ENCODE results near the gene SPTBN4. TPM values are rescaled to one million over a fixed set of nuclear protein-coding genes. Genes with fewer than 3 reads are reported as not detected.
"Not testable (repeated sequence)": the region's sequence is repeated elsewhere in the genome, so short reads cannot be mapped to it uniquely, and the experiment has no call there.

Gene SPTBN4
- total RNA-seq, 1 experiment from 2014 or later, result 0.82 TPM

DNA sequence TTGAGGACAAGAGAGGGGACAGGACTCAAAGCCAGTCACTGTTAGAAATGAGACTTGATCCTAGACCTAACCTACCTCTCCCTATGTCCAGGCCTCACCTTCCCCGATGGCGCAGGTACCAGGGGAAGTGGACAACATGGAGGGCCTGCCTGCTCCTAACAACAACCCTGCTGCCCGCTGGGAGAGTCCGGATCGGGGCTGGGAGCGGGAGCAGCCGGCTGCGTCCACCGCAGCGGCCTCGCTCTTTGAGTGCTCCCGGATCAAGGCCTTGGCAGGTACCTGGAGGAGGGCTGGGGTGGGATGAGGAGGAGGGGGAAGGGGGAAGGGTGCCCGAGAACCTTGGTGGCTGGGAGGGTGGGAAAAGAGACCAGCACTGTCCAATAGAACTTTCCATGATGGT is 5.7 kb downstream of the SPTBN4 start:
- DNase-seq, result no peak
- Mint-ChIP-seq H3K4me1 (ENCODE audit: low read depth, unreplicated experiment) (no peaks in the 10 kb centered on the region), H3K36me3 (ENCODE audit: insufficient read depth, unreplicated experiment) (no peaks in the 10 kb centered on the region), H3K27me3 (ENCODE audit: insufficient read depth, unreplicated experiment) (no peaks in the 10 kb centered on the region), H3K4me3 (ENCODE audit: unreplicated experiment) (no peak overlapping the region), H3K9me3 (ENCODE audit: unreplicated experiment) (no peaks in the 10 kb centered on the region), H3K27ac (ENCODE audit: unreplicated experiment) (no peak overlapping the region)
- intact Hi-C loops (cut with micrococcal nuclease; ENCODE audit: unreplicated experiment), result no loop called here
- Histone ChIP-seq H3K4me1 (no peaks in the 10 kb centered on the region), H3K27me3 (replicated peaks; ENCODE audit: control insufficient read depth, insufficient read depth, low read length) (no peaks in the 10 kb centered on the region), H3K4me3 (ENCODE audit: low read depth, low read length) (no peak overlapping the region), H3K36me3 (ENCODE audit: control insufficient read depth, insufficient read depth, low read length) (no peaks in the 10 kb centered on the region), H3K9me3 (no peaks in the 10 kb centered on the region)
- TF ChIP-seq, protein P1, sequence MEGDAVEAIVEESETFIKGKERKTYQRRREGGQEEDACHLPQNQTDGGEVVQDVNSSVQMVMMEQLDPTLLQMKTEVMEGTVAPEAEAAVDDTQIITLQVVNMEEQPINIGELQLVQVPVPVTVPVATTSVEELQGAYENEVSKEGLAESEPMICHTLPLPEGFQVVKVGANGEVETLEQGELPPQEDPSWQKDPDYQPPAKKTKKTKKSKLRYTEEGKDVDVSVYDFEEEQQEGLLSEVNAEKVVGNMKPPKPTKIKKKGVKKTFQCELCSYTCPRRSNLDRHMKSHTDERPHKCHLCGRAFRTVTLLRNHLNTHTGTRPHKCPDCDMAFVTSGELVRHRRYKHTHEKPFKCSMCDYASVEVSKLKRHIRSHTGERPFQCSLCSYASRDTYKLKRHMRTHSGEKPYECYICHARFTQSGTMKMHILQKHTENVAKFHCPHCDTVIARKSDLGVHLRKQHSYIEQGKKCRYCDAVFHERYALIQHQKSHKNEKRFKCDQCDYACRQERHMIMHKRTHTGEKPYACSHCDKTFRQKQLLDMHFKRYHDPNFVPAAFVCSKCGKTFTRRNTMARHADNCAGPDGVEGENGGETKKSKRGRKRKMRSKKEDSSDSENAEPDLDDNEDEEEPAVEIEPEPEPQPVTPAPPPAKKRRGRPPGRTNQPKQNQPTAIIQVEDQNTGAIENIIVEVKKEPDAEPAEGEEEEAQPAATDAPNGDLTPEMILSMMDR (IDR thresholded peaks at IDR 0.05; ENCODE audit: insufficient read depth in 1 of 2, low read depth in 1 of 2, low read length in 1 of 2, severe bottlenecking in 1 of 2, unreplicated experiment in 1 of 2), result no peak
- POLR2A ChIA-PET, result no interaction called here
- CTCF ChIA-PET, result no interaction called here
- no TSS peak for BruUV-seq (replicated peaks)

DNA sequence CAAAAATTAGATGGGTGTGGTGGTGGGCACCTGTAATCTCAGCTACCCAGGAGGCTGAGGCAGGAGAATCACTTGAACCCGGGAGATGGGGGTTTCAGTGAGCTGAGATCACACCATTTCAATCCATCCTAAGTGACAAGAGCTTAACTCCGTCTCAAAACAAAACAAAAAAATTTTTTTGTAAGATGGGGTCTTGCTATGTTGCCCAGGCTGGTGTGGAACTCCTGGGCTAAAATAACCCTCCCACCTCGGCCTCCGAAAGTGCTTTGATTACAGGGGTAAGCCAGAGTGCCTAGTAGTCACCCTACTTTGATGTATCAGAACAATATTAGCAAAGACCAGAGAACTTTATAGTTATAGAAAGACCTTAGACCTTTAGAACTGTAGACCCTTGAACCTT is 7.9 kb downstream of the SPTBN4 start:
- CTCF ChIA-PET, result interaction anchor here (1.1 kb wide), 1 partner anchor 10 kb away, joined by 3 read pairs; no protein-coding TSS in a partner anchor

DNA sequence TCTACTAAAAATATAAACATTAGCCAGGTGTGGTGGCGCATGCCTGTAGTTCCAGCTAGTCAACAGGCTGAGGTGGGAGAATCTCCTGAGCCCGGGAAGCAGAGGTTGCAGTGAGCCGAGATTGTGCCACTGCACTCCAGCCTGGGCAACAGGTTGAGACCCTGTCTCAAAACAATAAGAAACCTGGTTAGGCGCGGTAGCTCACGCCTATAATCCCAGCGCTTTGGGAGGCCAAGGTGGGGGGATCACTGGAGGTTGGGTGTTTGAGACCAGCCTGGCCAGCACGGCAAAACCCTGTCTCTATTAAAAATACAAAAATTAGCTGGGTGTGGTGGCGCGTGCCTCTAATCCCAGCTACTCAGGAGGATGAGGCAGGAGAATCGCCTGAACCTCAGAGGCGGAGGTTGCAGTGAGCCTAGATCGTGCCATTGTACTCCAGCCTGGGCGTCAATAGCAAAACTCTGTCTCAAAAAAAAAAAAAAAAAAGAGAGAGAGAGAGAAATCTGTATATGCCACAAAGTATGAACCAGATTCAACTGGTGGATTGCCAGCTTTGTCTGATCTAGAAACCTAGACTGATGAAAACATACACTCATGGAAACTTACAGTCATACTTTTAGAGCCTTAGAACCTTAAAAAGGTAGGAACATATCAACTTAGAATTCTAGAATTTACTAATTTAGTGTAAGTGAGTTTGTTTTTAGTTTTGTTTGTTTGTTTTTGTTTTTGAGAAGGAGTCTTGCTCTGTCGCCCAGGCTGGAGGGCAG is 9.3 kb downstream of the SPTBN4 start:
- BruUV-seq (replicated peaks); POLR2A ChIA-PET; H3K4me1 ChIP-seq; intact Hi-C loops (cut with micrococcal nuclease; ENCODE audit: unreplicated experiment); H3K36me3 ChIP-seq (ENCODE audit: control insufficient read depth, insufficient read depth, low read length); CTCF ChIA-PET; H3K9me3 Mint-ChIP-seq (ENCODE audit: unreplicated experiment); H3K36me3 Mint-ChIP-seq (ENCODE audit: insufficient read depth, unreplicated experiment); H3K4me1 Mint-ChIP-seq (ENCODE audit: low read depth, unreplicated experiment); H3K27me3 ChIP-seq (replicated peaks; ENCODE audit: control insufficient read depth, insufficient read depth, low read length); H3K4me3 ChIP-seq (ENCODE audit: low read depth, low read length); H3K9me3 ChIP-seq; H3K27me3 Mint-ChIP-seq (ENCODE audit: insufficient read depth, unreplicated experiment); H3K27ac Mint-ChIP-seq (ENCODE audit: unreplicated experiment); H3K4me3 Mint-ChIP-seq (ENCODE audit: unreplicated experiment); DNase-seq: not testable (repeated sequence)

More for the DNA sequence above, 7.9 kb downstream of the SPTBN4 start:
- intact Hi-C loops (cut with micrococcal nuclease; ENCODE audit: unreplicated experiment), result no loop called here
- Mint-ChIP-seq H3K27me3 (ENCODE audit: insufficient read depth, unreplicated experiment) (no peaks in the 10 kb centered on the region), H3K36me3 (ENCODE audit: insufficient read depth, unreplicated experiment) (no peaks in the 10 kb centered on the region), H3K27ac (ENCODE audit: unreplicated experiment) (no peak overlapping the region), H3K4me1 (ENCODE audit: low read depth, unreplicated experiment) (no peaks in the 10 kb centered on the region), H3K4me3 (ENCODE audit: unreplicated experiment) (no peak overlapping the region), H3K9me3 (ENCODE audit: unreplicated experiment) (no peaks in the 10 kb centered on the region)
- no TSS peak for BruUV-seq (replicated peaks)
- Histone ChIP-seq H3K36me3 (ENCODE audit: control insufficient read depth, insufficient read depth, low read length) (no peaks in the 10 kb centered on the region), H3K4me3 (ENCODE audit: low read depth, low read length) (no peak overlapping the region), H3K4me1 (no peaks in the 10 kb centered on the region), H3K27me3 (replicated peaks; ENCODE audit: control insufficient read depth, insufficient read depth, low read length) (no peaks in the 10 kb centered on the region), H3K9me3 (no peaks in the 10 kb centered on the region)
- DNase-seq, result no peak
- TF ChIP-seq, protein P1 (IDR thresholded peaks at IDR 0.05; ENCODE audit: insufficient read depth in 1 of 2, low read depth in 1 of 2, low read length in 1 of 2, severe bottlenecking in 1 of 2, unreplicated experiment in 1 of 2), result no peak
- POLR2A ChIA-PET, result no interaction called here
